GM19328 (cell line): ENCODE data around the gene GNAL.
"Not testable (repeated sequence)": the region's sequence is repeated elsewhere in the genome, so short reads cannot be mapped to it uniquely, and the experiment has no call there.

Source experiments
- ATAC-seq: cut with Tn5 transposase; IDR thresholded peaks from one replicate; pipeline ENCODE4 v1.9.1; 2021; ENCODE audit warnings: mild to moderate bottlenecking, moderate library complexity; ENCODE audit not compliant: unreplicated experiment

GNAL gene

DNA sequence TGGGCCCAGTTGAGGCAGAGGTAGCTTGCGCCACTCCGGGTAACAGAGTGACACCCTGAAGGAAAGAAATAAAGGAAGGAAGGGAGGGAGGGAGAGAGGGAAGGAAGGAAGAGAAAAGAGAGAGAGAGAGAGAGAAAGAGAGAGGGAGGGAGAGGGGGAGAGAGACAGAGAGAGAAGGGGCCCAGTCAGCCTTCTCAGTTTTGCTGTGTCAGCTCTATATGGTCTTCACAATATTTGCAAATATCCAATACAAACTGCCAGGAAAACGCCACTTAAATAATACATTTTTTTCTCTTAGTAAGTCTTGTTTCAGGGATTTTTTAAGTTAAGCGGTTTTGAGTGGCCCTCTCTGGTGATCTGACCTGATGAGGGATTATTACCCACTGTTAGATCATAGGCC, 156.6 kb downstream of the GNAL start:
- no peak for ATAC-seq

DNA sequence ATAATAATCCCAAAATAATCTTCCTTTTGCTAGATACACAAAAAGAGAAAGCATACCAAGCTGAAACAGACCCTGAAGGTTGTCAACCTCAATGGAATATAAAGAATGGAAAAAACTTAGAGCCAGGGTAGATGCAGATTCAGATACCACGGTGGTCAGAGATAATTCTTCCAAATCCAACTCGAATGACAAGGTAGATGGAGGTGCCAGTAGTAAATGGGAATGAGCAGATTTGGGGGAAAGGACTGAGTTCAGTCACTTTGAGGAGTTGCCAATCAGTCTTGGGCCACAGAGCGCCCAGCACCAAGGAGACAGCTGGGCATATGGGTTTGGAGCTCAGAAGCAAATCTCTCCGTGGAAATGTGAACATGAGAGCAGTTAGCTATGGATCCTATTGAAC, 158.7 kb downstream of the GNAL start:
- ATAC-seq = no peak

DNA sequence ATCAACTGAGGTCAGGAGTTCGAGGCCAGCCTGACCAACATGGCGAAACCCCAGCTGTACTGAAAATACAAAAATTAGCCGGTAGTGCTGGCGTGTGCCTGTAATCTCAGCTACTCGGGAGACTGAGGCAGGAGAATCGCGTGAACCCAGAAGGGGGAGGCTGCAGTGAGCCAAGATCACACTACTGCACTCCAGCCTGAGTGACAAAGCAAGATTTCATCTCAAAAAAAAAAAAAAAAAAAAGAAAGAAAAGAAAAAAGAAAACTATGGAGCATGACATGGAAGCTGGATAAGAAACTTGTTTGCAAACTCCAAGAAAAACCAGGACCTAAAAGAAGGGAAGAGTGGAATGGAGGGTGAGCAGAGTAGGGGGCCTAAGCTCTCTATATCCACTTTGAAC, 160.2 kb downstream of the GNAL start:
- no peak for ATAC-seq

DNA sequence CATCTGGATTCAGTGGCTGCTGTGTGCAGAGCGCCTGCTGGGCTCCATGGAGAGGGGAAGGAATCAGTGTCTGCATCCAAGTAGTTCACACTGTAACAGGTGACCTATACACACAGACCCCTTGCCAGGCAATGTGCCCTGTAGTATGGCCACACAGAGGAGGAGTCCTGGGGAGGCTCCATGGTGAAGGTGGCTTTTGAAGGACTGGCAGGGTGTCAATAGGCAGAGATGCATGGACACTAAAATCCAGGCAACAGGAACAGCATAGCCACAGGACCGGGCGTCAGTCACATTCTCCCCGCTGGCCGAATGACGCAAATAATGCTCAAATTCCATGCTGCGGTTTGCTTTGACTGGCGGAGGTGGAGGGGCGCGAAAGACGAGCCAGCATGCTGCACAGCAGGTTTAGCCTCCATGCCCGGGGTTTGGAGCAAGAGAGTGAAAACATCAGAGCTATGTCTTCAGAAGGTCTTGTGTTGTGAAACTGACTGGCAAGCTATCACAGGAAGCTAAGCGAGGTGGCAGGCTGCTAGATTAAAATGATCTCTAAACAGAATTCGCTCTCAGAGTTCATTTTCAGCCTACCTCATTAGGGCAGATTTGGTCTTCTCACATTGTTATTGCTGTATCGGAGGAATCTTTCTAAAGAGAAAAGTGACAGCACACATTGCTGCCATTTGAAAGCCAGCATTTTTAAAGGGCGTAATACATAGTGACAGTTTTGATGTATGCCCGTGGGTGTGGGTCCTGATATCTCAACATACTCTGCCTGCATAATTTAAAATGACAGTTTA, 161.0 kb downstream of the GNAL start:
- no peak for ATAC-seq

DNA sequence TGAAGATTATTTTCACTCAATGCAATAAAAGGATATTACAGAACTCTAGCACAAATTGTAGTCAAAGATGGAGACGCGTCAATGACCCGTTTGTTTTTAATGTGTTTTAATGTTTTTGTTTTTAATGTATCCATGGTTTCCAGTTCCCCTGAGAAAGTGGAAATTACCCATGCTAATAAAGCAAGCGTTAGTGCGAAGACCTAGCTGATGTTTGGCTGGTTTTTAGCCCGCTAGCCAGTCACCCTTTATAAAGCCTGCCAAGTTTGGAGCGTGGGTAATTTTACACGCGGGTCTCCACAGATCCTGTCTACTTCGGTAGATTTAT, 161.7 kb downstream of the GNAL start:
- ATAC-seq = peak; percentile 16

DNA sequence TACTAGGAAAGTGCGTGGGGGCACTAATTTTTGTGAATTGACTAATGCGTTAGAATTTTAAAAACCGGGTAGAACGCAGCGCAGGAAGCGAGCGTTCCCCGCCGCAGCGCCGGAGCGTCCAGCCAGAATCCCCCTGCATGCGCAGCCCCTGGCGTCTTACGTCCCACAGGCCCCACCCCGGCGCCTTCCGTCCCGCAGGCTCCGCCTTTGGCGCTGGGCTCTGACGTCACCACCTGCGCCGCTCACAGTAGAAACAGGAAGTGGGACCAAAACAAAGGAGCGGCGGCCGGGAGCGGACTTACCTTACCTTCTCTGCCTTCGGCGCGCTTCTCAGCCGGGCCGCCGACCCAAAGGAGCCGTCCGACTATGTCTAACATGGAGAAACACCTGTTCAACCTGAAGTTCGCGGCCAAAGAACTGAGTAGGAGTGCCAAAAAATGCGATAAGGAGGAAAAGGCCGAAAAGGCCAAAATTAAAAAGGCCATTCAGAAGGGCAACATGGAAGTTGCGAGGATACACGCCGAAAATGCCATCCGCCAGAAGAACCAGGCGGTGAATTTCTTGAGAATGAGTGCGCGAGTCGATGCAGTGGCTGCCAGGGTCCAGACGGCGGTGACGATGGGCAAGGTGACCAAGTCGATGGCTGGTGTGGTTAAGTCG, 162.2 kb downstream of the GNAL start, which contains the start of gene CHMP1B:
CHMP1B (plus strand) TSS at position 268 of the 660 bp plus-strand sequence; CDS start at position 367, 99 bp downstream.
- ATAC-seq = peak; percentile 95

DNA sequence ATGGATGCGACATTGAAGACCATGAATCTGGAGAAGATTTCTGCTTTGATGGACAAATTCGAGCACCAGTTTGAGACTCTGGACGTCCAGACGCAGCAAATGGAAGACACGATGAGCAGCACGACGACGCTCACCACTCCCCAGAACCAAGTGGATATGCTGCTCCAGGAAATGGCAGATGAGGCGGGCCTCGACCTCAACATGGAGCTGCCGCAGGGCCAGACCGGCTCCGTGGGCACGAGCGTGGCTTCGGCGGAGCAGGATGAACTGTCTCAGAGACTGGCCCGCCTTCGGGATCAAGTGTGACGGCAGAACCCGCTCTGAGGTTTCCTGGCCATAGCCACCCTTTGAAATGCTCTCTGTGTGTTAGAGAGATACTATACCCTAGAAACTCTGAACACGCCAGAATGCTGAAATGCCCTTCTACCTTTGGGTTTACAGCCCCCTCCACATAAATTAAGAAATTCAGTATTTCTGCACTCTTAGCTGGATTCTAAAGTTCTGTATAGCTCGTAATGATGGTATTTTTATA, 162.8 kb downstream of the GNAL start:
- no peak for ATAC-seq

DNA sequence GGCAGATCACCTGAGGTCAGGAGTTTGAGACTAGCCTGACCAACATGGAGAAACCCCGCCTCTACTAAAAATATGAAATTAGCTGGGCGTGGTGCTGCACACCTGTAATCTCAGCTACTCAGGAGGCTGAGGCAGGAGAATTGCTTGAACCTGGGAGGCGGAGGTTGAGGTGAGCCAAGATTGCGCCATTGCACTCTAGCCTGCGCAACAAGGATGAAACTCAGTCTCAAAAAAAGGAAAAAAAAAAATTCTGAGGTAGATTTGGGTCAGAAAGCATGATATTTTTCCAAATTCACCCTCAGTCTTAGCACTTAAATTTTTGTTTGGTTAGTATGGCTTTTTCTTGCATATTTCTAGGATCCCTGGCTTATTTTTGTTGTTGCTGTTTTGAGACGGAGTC, 165.5 kb downstream of the GNAL start:
- ATAC-seq = not testable (repeated sequence)

DNA sequence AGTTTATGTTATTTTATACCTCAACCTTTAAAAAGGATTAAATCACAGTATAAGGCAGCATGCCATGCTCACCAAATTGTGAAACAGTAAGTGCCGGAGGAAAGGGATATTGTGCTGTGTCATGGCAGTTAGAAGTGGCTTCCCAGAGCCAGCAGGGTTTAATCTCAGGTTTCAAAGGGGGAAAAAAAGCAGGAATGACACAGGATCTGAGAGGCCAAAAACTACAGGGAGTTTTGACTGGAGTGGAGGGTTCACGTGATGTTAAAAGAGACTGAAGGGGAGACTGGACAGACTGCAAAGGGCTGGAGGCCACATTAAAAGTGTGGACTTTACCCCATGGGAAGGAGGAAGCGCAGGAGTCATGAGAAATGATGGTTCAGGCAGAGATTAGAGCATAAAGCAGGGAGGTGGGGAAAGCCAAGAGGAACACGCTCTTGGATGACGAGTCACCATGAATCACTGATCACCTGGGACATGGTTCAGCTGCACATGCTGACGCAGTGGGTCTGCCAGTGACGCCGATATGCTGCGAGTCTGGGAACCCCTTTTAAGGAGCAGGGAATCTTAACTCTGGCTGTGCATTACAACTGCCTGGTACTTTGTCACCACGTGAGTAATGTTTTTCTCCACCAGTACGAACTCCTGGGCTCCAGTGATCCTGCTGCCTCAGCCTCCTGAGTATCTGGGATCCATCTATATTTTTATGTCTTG, 168.3 kb downstream of the GNAL start:
- no peak for ATAC-seq

DNA sequence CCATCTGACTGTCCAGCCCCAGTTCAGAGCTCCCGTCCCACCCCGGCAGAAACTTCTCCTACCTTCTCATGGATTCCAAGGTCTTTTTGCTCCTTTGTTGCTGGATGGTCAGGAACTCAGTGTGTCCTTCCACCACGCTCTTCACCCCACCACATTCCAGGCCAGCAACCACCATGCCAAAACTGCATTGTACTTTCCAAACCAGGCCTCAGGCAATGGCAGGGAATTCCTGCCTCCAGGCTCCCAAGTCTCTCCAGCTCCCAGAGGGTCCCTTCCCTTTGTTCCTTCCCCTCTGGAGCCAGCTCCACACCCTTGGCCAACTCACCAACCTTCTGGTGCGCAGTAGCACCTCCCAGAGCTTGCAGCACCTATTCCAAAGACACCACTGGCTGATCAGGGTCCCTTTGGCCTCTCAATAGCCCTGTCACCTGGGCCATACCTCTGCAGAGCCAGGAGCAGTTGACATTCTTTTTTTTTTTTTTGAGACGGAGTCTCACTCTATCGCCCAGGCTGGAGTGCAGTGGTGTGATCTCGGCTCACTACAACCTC, 170.3 kb downstream of the GNAL start:
- ATAC-seq = no peak

DNA sequence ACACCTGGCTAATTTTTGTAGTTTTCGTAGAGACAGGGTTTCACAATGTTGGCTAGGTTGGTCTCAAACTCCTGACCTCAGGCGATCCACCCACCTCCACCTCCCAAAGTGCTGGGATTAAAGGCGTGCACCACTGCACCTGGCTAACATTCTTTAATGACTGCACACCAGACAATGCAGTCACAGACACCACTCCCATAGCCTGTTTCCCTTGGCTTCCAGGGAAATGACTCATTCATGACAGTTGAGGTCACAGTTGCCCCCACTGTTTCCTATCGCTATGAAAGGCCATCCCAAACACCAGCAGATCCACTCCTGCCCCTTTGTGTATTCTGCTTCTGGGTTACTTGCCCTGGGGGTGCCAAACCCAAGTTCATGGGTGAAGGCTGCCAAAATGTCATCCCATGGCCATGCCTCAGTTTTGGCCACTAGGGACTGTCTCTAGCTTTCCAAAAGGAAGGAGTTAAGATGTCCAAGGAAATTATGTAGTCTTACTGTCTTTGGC, 170.9 kb downstream of the GNAL start:
- no peak for ATAC-seq

DNA sequence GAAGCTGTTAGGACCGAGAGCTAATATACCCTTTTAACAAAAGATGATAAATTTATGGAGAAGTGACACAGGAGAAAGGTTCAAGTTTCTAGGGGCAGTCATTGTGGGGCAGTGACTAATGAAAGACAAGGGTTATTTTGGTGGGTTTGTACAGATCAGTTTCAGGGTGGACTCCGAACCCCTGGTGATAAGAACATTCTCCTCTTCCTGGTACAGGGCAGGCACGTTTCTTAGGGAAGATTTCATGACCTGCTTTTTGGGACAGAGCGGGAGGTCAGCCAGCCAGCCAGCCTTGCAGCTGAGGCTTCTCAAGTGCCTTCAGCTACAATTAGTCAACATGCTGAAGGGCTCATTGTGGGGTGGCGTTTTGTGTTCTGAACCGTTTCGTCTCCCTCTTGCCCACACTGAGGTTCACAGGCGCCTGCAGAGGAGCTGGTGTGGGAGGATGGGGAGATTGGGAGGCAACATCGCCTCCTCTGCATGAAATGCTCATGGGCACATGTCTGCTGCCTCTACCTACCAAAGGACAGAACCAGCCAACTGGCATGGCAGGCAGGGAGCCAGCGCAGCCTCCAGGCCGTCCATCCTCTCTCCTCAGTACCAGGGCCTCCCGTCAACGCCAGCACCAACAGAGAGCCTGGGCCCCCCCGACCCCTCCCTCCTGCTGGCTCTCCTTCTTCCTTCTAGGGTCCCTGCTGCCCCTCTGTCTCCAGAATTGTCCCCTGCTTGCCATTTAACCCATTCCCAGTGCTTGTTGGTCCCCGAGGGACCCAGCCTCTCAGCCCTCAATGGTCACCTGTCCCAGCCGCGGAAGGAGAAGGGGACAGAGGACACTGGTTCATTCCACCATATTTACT, 171.8 kb downstream of the GNAL start:
- no peak for ATAC-seq

DNA sequence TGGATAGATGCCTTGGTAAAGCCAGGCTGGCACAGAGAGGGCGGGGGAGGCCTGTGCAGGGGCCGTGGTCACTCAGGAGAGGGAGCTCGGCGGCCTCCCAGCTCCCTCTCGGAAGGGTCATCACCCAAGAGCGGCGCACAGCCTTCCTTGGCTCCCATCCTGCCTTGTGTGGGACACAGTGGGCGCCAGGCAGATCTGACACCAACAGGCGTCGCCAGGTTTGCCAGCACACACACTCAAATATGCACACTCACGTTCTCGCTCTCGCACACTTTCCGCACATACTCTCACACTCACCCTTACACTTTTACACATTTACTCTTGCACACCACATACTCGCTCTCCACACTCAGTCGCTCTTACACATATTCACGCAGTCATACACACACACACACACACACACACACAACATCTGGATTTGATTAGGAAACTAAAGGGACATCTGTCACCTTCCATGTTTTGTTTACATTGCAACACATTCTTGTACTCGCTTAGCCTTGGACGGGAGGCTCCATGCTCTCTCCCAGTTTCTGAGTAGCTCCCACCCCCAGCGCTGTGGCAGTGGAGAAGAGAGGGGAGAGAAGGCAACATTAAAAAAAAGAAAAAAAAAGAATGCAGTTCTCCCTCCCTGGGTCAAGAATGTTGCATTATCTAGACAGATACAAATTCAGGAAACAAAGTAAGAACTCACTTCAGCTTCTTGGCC, 172.7 kb downstream of the GNAL start:
- ATAC-seq = no peak

DNA sequence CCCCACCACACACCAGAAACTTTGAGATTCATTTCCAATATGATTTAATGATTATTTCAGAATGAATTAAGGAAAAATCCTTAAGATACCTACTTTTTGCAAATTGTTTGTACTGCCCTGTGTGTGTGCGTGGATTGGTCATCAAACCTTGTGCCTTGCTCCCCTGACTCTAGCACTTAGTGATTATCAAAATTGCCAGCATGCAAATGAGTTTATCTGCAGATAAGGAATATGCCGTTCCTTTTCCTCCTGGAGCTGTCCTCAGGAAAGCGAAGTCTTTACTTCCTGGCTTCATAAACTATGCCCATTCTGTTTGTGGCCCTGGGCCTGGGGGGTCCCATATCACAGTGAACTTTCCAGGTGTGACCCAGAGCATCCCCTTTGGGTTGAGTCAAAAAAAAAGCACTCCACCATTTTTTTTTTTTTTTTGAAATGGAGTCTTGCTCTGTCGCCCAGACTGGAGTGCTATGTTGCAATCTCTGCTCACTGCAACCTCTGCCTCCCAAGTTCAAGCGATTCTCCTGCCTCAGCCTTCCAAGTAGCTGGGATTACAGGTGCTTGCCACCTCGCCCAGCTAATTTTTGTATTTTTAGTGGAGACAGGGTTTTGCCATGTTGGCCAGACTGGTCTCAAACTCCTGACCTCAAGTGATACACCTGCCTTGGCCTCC, 173.5 kb downstream of the GNAL start:
- ATAC-seq = no peak

DNA sequence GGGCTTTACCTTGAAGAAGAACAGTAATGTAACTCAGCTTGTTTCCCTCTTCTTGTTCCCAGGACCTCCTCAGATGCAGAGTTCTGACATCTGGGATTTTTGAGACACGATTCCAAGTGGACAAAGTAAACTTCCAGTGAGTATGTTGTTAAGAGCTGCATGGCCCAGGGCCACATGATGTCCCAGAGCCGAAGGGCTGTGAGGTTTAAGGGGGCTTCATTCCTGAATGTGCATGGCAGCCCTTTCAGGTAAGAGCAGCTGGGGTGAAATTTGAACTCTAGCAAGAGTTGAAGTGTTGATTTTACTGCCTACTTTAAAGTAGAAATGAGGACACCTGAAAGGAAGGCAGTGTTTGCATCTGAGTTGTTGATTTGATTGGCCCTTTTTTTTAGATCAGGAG, 175.4 kb downstream of the GNAL start:
- ATAC-seq = no peak

DNA sequence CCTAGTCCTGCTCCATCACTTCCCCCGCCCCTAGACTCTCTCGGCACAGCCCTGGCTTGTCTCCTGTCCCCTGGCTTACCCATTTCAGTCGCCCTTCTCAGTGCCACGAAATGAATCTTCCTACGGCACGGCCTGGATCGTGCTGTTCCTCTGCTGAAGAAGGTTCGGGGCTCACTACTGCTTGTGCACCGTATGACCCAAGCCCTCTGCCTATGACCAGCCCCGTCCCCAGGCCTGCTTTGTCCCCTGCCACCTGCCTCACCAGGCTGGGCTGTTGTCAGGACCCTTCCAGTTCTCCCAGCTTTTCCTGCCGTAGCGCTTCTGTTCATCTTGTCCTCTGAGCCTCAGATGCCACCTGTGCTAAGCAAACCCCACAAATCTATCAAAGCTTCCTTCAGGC, 176.0 kb downstream of the GNAL start:
- ATAC-seq = no peak

DNA sequence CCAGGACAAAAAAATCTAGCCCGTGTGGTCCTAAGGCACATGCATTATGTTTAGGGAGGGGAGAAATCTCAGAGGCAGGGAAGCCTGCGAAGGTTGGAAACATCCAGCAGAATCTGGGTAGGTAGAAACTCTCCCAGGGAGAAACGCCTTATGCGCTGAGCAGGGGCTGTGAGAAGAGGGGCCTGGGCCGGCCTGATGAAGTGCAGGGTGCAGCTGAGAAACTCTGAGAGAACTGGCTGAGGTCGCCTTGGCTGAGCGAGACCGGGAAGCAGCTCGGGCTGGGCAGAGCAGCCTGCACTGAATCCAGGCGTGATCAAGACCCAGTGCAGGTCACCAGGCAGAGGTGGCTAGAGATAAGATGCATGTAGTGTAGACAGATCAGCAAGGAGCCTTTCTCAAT, 177.3 kb downstream of the GNAL start:
- no peak for ATAC-seq

DNA sequence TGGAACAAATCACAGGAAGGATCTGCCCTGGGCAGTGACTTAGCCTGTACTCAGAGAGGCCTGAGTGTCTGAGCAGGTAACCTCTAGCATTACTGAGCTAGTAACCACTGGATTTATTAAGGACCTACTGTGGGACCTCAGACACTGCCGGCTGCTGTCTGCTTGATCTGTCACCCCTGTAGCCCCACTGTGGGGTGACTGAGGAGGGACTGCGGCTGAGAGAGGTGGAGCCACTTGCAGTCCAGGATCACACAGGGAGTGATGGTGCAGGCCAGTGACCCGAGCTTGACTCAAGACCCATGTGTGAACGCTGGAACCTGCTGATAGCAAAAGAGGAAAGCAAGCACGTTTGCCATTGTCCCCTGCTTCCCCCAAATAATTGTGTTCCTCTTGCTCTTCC, 177.7 kb downstream of the GNAL start:
- ATAC-seq = no peak

DNA sequence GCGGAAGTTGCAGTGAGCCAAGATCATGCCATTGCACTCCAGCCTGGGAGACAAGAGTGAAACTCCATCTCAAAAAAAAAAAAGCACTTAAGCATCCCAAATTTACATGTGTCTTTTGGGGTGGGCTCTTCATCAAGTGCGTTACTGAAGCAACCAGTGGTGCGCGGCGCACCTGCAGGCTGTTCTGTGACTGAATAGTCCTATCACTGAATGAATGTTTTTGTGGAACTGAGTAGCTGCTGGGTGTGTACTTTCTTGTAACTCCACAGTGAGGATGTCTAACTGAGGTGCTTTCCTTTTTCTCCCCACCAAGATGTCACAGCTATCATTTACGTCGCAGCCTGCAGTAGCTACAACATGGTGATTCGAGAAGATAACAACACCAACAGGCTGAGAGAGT, 179.2 kb downstream of the GNAL start:
- no peak for ATAC-seq
